HG03135 (cell line): ENCODE data around the gene MPZL3.

Experiments
- ATAC-seq: cut with Tn5 transposase; IDR thresholded peaks from one replicate; pipeline ENCODE4 v1.9.1; 2021; ENCODE audit warnings: mild to moderate bottlenecking, moderate library complexity; ENCODE audit not compliant: unreplicated experiment

Gene MPZL3

GRCh38 chr11:118264569-118265465 lies 12.7 kb upstream of the MPZL3 start:
- no peak for ATAC-seq

DNA sequence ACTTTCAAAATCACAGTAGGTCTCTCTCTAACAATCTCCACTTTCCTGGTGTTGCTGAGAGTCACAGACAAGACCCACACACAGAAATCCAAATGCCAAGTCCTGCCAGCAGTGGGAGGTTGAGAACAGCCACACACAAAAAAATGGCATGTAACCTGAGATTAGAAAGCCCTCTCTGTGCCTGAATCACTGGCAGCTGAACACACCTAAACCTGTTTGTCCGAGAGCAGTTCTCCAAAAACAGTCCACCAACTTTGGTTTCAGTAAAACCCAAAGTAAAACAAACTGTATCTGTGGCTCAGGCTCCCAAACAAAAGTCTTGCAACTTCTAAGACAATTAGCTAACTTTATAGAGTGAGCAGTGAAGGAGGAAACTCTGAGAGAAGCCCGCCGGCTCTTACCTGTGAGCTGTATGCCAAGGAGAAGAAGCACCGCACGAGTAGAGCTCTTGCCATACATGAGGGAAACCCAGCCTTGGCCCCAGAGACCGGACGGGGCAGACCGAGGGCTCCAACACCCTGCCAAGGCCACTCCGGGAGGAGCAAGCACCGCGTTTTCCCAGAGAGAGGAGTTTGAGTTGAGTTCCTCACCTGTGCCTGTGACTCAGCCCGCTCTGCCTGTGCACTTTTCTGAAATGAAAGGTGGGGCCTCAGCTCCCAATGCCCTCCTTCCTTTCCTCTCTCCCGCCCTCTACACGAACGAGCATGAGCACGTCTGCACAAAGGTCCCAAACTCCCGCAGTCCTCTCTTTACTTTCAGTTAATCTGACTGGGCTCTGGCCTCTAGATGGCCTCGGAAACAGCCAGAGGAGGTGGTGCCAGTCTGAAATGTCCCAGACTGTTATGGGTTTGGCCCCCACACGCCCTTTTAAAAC lies 11.8 kb upstream of the MPZL3 start, which contains the start of gene MPZL2:
TSS of gene MPZL2 (minus strand) at position 603 of the 874 bp plus-strand sequence. CDS start at position 459, 144 bp downstream.
- ATAC-seq, result no peak

DNA sequence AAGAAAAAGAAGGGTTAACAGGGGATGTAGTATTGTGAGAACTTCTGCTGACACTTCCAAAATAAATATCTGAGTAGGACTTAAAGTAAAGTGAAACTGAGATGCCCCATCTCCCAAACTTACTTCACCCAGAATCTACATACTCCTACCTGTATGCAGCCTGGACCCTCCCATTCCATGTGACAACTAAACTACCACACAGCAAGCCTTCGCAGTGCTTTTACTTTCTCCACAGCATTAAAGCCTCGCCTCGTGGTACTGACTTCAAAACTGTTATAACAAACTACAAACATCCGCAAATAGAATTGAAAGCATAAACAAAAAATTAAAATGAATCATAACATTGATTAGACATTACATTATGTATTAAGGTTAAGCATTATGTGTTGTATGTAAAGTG lies 10.9 kb upstream of the MPZL3 start:
- no peak for ATAC-seq

GRCh38 chr11:118260353-118260752 lies 8.2 kb upstream of the MPZL3 start:
- no peak for ATAC-seq

DNA sequence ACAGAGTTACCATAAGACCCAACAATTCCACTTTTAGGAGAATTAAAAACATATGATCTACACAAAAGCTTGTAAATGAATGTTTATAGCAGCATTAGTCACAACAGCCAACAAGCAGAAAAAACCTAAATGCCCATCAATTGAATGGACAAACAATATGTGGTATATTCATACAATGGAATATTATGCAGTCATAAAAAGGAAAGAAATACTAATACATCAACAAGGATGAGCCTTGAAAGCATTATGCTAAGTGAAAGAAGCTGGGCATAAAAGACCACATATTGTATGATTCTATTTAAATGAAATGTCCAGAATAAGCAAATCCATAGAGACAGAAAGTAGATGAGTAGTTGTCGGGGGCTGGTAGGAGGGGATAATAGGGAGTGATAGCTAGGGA lies 7.0 kb upstream of the MPZL3 start:
- ATAC-seq, result no peak

DNA sequence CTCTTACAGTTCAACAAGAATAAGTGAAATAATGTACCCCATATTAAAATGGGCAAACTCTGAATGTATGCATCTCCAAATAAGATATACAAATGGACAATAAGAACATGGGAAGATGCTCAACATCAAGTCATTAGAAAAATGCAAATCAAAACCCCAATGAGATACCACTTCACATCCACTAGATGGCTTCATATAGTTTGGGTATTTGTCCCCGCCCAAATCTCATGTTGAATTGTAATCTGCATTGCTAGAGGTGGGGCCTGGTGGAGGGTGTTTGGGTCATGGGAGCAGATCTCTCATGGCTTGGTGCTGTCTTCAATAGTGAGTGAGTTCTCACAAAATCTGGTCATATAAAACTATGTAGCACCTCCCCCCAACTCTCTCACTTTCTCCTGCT lies 6.2 kb upstream of the MPZL3 start:
- ATAC-seq, result no peak

DNA sequence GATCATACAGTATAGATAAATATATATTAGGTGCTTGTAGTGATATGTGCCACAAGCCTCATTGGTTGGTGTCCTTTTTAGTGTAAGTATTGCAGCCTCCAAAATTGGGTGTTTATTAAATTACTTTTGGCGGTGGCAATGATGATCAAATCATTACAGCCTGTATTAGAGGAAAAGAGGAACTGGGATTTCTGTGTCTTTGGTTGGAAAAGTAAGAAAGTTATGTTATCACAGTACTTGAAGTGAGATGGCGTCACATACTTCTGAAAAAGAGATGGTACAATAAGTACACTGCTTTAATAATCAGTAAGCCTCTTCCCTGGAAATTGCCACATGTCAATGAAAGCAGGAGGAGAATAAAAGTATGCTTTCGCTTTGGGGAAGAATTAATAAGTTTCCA lies 523 bp upstream of the MPZL3 start:
- ATAC-seq, result no peak

GRCh38 chr11:118247041-118247440 lies 5.1 kb downstream of the MPZL3 start:
- ATAC-seq, result no peak

- ATAC-seq, result no peak
Observed at GRCh38 chr11:118245936-118246562, 6.1 kb downstream of the MPZL3 start.

DNA sequence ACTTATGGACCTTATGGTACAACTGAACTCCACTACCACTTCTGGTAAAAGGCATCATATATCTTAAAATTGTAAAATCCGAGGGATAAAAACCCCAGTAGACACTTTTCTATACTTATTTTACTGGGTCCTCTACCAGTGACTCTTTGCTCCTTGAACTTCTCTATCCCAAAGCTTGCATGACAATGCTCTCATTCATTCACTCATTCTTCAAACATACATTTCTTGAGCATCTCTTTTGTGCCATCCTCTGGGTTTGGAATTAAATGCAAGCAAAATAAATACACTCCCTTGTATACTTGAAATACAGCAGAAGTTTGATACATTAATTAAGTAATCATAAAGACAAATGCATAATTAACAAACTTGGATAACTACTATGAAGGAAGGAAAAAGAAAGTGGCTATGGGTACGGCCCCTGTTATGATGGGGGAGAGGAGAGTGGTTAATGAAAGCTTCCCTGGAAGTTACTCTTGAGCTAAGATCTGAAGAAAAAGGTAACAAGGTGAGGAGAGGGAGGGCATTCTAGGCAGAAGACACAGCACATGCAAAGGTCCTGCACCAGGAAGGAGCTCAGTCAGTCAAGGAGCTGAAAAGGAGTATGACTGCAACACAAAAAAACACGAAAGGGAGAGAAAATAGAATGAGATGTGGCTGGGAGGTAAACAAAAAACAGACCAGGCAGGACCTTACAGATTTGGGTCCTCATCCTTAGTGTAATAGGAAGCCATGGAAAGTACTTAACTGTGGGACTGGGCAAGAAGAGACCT lies 8.0 kb downstream of the MPZL3 start:
- ATAC-seq, result no peak

DNA sequence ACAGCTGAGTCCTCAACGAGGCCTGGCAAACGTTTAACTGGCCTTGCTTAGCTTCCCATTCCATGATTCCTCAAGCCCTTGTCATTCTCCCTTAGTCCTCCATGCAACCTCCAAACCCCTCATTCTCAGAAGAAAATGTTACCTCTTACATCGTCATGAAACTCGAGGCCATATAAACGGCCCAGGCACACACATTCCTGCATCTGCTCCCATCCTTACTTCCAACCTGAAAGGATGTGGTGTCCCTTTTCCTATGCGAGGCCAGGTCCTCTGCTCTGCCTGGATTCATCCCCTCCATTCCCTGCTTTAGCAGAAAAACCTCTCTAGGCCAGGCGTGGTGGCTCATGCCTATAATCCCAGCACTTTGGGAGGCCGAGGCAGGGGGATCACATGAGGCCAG lies 9.0 kb downstream of the MPZL3 start:
- ATAC-seq, result no peak

DNA sequence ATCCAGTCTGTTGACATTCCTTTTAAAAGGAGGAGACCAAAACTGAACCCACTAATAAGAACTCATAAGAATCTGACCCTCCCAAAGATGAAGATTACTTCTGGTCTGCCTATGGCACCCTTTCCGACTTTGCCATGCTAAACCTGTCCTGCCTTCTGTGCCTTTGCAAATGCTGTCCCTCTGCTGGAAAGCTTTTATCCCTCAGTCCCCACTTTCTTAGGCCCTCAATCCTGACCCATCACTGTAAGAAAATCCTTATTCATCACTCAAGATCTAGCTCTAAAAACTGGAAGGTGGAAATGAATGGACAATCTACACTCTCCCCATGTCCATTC lies 10.4 kb downstream of the MPZL3 start:
- no peak for ATAC-seq

DNA sequence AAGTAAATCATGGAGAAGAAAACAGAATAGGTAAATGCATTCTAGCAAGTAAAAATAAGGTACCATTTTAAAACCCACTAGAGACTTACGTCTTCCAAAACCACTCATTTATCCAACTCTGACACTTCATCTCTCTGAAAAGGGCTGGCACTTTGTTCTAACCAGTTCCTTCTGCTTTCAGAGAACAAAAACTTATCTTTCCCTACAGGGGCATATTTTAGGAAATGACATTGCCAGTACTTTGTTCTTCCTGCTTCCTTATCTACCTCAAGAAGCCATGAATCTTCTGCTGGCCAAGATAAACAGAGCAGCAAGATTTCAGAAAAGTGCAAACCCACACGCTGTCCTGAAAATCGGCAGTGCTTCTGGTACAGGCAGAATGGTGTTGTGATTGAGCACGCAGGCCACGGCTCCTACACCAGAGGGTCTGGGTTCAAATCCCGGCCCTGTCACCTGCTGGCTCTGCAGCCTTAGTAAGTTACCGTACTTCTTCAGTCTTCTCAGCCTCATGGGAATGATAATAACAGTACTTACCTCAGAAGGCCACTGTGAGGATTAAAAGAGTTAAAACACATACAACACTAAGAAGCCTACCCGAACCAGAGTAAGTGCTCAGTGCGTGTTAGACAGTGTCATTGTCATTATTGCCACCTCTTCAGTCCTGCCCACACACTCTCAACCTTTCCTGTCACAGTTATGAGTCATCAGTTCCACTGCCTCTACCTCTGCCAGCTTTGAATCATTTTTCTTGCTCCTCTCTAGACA lies 11.0 kb downstream of the MPZL3 start:
- ATAC-seq, result peak; percentile 76

- ATAC-seq, result no peak
Observed at GRCh38 chr11:118239509-118240205, 12.5 kb downstream of the MPZL3 start.

- ATAC-seq, result no peak
Observed at GRCh38 chr11:118238929-118239328, 13.2 kb downstream of the MPZL3 start.

DNA sequence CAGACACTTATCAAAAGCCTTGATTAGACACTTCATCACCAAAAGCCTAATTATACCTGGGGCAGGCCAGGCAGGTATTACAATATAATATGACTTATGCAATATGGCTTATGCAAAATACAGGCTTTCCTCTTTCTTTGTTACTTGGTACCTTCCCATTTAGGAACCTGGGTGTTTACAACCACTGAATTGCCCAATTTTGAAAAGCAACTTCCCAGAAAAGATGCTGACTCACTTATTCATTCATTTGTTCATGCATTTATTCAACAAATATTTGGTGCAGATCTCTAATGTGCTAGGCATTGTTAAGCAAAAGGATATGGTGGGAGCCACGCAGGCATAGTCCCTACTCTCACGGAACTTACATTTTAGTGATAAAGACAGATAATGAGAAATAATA lies 13.7 kb downstream of the MPZL3 start:
- ATAC-seq, result no peak

- no peak for ATAC-seq
Observed at GRCh38 chr11:118236170-118236569, 16.0 kb downstream of the MPZL3 start.

- no peak for ATAC-seq
Observed at GRCh38 chr11:118234833-118235232, 17.3 kb downstream of the MPZL3 start.

- ATAC-seq, result no peak
Observed at GRCh38 chr11:118233850-118234249, 18.3 kb downstream of the MPZL3 start.
